ENCODE data around the gene PPL. TPM values are rescaled to one million over a fixed set of nuclear protein-coding genes. Genes with fewer than 3 reads are reported as not detected.

Gene PPL
- total RNA-seq: under 1 TPM; 0.09 to 0.22 TPM

GRCh38 chr16:4936991-4937781, at the start of gene PPL:
TSS of gene PPL (minus strand) at chr16:4937148. CDS start at chr16:4937045, 103 bp downstream.
- Mint-ChIP-seq H3K4me1 (ENCODE audit: low read depth) (peaks cover 6% of the 10 kb centered on the region), H3K9me3 (no peaks in the 10 kb centered on the region), H3K36me3 (ENCODE audit: insufficient read depth in 2 of 2) (no peaks in the 10 kb centered on the region), H3K27ac (no peak within 1 kb of the TSS), H3K27me3 (ENCODE audit: low read depth) (peaks cover 19% of the 10 kb centered on the region), H3K4me3 (peak within 1 kb of the TSS; percentile 78 to 84)
- ATAC-seq (replicated peaks in 1 of 2) (peak; percentile 57 to 70), DNase-seq (peak; percentile 37 to 56)

GRCh38 chr16:4984174-4984990, 47.4 kb upstream of the PPL start:
- Mint-ChIP-seq H3K9me3 (no peaks in the 10 kb centered on the region), H3K36me3 (ENCODE audit: insufficient read depth in 2 of 2) (peaks cover 0 to 2% of the 10 kb centered on the region in 2 donors), H3K4me1 (ENCODE audit: low read depth) (no peaks in the 10 kb centered on the region), H3K27me3 (ENCODE audit: low read depth) (peaks cover 25% of the 10 kb centered on the region), H3K4me3 (no peak overlapping the region), H3K27ac (no peak overlapping the region)
- DNase-seq (no peak), ATAC-seq (replicated peaks in 1 of 2) (no peak)

- ATAC-seq (replicated peaks in 1 of 2): no peak
- Mint-ChIP-seq H3K36me3 (ENCODE audit: insufficient read depth in 2 of 2) (peaks cover 0 to 2% of the 10 kb centered on the region in 2 donors), H3K27ac (no peak overlapping the region)
Measured at GRCh38 chr16:4982056-4982867, 45.3 kb upstream of the PPL start.

GRCh38 chr16:4981473-4981872, 44.5 kb upstream of the PPL start:
- no peak overlapping the region for H3K4me3 Mint-ChIP-seq
- no peak overlapping the region for H3K27ac Mint-ChIP-seq
- H3K9me3 Mint-ChIP-seq: no peaks in the 10 kb centered on the region
- DNase-seq (no peak), ATAC-seq (replicated peaks in 1 of 2) (no peak)
- peaks cover 5% of the 10 kb centered on the region for H3K27me3 Mint-ChIP-seq (ENCODE audit: low read depth)
- peaks cover 0 to 2% of the 10 kb centered on the region in 2 donors for H3K36me3 Mint-ChIP-seq (ENCODE audit: insufficient read depth in 2 of 2)
- H3K4me1 Mint-ChIP-seq (ENCODE audit: low read depth): no peaks in the 10 kb centered on the region

More at GRCh38 chr16:4982056-4982867, 45.3 kb upstream of the PPL start:
- H3K4me1 Mint-ChIP-seq (ENCODE audit: low read depth): no peaks in the 10 kb centered on the region
- H3K27me3 Mint-ChIP-seq (ENCODE audit: low read depth): peaks cover 13% of the 10 kb centered on the region
- no peaks in the 10 kb centered on the region for H3K9me3 Mint-ChIP-seq
- DNase-seq: no peak
- H3K4me3 Mint-ChIP-seq: no peak overlapping the region

- Mint-ChIP-seq H3K4me1 (ENCODE audit: low read depth) (no peaks in the 10 kb centered on the region), H3K9me3 (no peaks in the 10 kb centered on the region), H3K36me3 (ENCODE audit: insufficient read depth in 2 of 2) (no peaks in the 10 kb centered on the region), H3K27ac (no peak overlapping the region), H3K4me3 (no peak overlapping the region), H3K27me3 (ENCODE audit: low read depth) (no peaks in the 10 kb centered on the region)
- DNase-seq (no peak), ATAC-seq (replicated peaks in 1 of 2) (no peak)
Measured at GRCh38 chr16:4980691-4981090, 43.7 kb upstream of the PPL start.

- H3K36me3 Mint-ChIP-seq (ENCODE audit: insufficient read depth in 2 of 2): no peaks in the 10 kb centered on the region
- H3K27ac Mint-ChIP-seq: no peak overlapping the region
- ATAC-seq (replicated peaks in 1 of 2) (no peak), DNase-seq (no peak)
- H3K4me3 Mint-ChIP-seq: no peak overlapping the region
- H3K9me3 Mint-ChIP-seq: no peaks in the 10 kb centered on the region
- no peaks in the 10 kb centered on the region for H3K27me3 Mint-ChIP-seq (ENCODE audit: low read depth)
- no peaks in the 10 kb centered on the region for H3K4me1 Mint-ChIP-seq (ENCODE audit: low read depth)
Measured at GRCh38 chr16:4979736-4980660, 43.0 kb upstream of the PPL start.

GRCh38 chr16:4979164-4979563, 42.2 kb upstream of the PPL start:
- H3K4me3 Mint-ChIP-seq: no peak overlapping the region
- no peaks in the 10 kb centered on the region for H3K4me1 Mint-ChIP-seq (ENCODE audit: low read depth)
- no peaks in the 10 kb centered on the region for H3K36me3 Mint-ChIP-seq (ENCODE audit: insufficient read depth in 2 of 2)
- no peaks in the 10 kb centered on the region for H3K27me3 Mint-ChIP-seq (ENCODE audit: low read depth)
- DNase-seq: no peak
- H3K9me3 Mint-ChIP-seq: no peaks in the 10 kb centered on the region
- no peak overlapping the region for H3K27ac Mint-ChIP-seq
- ATAC-seq (replicated peaks in 1 of 2): no peak

GRCh38 chr16:4976611-4977145, 39.7 kb upstream of the PPL start:
- ATAC-seq (replicated peaks in 1 of 2): no peak
- Mint-ChIP-seq H3K9me3 (no peaks in the 10 kb centered on the region), H3K27me3 (ENCODE audit: low read depth) (peaks cover 6% of the 10 kb centered on the region), H3K27ac (no peak overlapping the region), H3K36me3 (ENCODE audit: insufficient read depth in 2 of 2) (no peaks in the 10 kb centered on the region), H3K4me3 (no peak overlapping the region), H3K4me1 (ENCODE audit: low read depth) (no peaks in the 10 kb centered on the region)
- DNase-seq: no peak

- DNase-seq (no peak), ATAC-seq (replicated peaks in 1 of 2) (no peak)
- no peaks in the 10 kb centered on the region for H3K9me3 Mint-ChIP-seq
- H3K36me3 Mint-ChIP-seq (ENCODE audit: insufficient read depth in 2 of 2): no peaks in the 10 kb centered on the region
- no peaks in the 10 kb centered on the region for H3K4me1 Mint-ChIP-seq (ENCODE audit: low read depth)
- H3K27ac Mint-ChIP-seq: no peak overlapping the region
- peaks cover 6% of the 10 kb centered on the region for H3K27me3 Mint-ChIP-seq (ENCODE audit: low read depth)
- no peak overlapping the region for H3K4me3 Mint-ChIP-seq
Measured at GRCh38 chr16:4976079-4976478, 39.1 kb upstream of the PPL start.

GRCh38 chr16:4972938-4973587, 36.1 kb upstream of the PPL start:
- Mint-ChIP-seq H3K4me1 (ENCODE audit: low read depth) (no peaks in the 10 kb centered on the region), H3K27me3 (ENCODE audit: low read depth) (peaks cover 6% of the 10 kb centered on the region), H3K36me3 (ENCODE audit: insufficient read depth in 2 of 2) (no peaks in the 10 kb centered on the region), H3K4me3 (no peak overlapping the region), H3K9me3 (no peaks in the 10 kb centered on the region), H3K27ac (no peak overlapping the region)
- DNase-seq: no peak
- ATAC-seq (replicated peaks in 1 of 2): peak in 1 of 2 donors; percentile 28

- no peaks in the 10 kb centered on the region for H3K36me3 Mint-ChIP-seq (ENCODE audit: insufficient read depth in 2 of 2)
- H3K9me3 Mint-ChIP-seq: no peaks in the 10 kb centered on the region
- no peak overlapping the region for H3K4me3 Mint-ChIP-seq
- no peak overlapping the region for H3K27ac Mint-ChIP-seq
- H3K4me1 Mint-ChIP-seq (ENCODE audit: low read depth): no peaks in the 10 kb centered on the region
- no peak for DNase-seq
- peaks cover 6% of the 10 kb centered on the region for H3K27me3 Mint-ChIP-seq (ENCODE audit: low read depth)
- no peak for ATAC-seq (replicated peaks in 1 of 2)
Measured at GRCh38 chr16:4970010-4970409, 33.1 kb upstream of the PPL start.
